Epithelial cell of proximal tubule (primary cell): Measurements from ENCODE around the gene RBM25. TPM values are rescaled to one million over a fixed set of nuclear protein-coding genes. Genes with fewer than 3 reads are reported as not detected.

Experiments
- DNase-seq: peaks from one replicate; pipeline ENCODE4 v3.0.0-alpha.2; 2011; ENCODE audit warnings: low read depth
- H3K4me3 ChIP-seq: 2 replicates; pipeline ENCODE4 v1.5.1; 2011; ENCODE audit warnings: low read depth, mild to moderate bottlenecking, low read length
- CTCF ChIP-seq: conservative IDR thresholded peaks from 2 replicates; pipeline ENCODE4 v1.5.1; 2012; ENCODE audit warnings: low read depth, mild to moderate bottlenecking, low read length
- total RNA-seq: library from RNA; depleted of rRNA; stranded (reverse); fragments of >200 nt; gene quantifications from 2 replicates; pipeline ENCODE4 v1.2.3, GENCODE V29; 2015

The RBM25 gene
- total RNA-seq, 1 donor from 2014 or later: 47.3 TPM

DNA sequence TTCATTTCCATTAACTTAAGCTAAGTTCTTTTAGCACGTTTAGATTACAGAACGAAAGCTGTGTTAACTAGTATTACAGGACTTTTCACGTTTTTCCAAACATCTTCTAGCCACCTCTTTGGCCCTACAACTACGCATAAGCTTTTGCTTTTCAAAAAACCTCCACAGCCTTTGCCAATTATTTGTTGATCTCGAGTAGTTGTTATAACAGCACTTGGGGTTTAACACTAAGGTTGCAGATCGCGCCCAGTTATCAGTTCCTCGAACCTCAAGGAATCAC lies 450 bp upstream of the RBM25 start:
- peak overlapping the region; percentile 87 for H3K4me3 ChIP-seq
- no peak for DNase-seq
- TF ChIP-seq CTCF: no peak

DNA sequence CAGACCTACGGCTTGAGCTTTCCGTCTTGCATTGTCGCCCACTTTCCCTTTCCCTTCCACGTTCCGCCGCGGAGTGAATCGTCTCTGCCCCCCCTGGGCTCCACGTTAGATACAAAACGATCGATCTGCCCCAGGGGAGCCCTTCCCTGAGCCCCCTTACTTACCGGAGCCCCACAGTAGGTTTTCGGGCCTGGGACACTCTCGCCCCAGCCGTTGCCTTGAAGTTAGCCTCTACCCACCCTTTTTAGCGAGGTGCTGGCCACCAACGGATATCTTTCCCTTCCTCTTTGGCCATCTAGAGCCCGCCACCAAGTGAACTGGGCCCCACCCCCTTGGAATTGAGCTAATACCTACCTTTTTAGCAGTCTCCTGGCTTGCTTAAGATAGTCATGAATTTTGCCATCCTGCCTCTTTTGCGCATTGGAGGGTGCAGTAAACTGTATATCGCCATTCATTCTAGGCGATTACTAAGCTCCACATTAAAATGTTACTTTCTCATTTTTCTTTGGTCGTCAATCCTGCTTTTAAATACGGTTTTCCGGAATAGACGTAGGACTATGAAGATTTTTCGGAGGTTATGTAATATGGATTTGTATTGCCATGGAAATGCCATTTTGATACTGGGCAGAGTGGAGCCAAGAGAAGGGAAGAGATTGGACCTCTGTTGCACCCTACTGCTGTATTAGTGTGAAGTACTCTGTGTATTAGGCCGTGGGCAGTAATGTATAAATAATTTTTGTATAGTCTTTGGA lies 764 bp downstream of the RBM25 start:
- H3K4me3 ChIP-seq: peak overlapping the region; percentile 87
- TF ChIP-seq CTCF: no peak
- no peak for DNase-seq

DNA sequence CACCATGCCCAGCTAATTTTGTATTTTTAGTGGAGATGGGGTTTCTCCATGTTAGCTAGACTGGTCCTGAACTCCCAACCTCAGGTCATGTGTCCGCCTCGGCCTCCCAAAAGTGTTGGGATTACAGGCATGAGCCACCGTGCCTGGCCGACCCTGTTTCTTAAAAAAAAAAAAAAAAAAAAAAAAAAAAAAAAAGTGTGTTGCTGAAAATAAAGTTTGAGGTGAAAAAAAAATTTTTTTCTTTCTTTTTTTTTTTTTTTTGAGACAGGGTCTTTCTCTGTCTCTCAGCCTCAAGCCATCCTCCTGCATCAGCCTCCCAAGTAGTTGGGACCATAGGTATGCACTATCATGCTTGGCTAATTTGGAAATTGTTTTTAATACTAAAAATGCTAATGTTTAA lies 11.3 kb downstream of the RBM25 start:
- no peak for TF ChIP-seq CTCF

DNA sequence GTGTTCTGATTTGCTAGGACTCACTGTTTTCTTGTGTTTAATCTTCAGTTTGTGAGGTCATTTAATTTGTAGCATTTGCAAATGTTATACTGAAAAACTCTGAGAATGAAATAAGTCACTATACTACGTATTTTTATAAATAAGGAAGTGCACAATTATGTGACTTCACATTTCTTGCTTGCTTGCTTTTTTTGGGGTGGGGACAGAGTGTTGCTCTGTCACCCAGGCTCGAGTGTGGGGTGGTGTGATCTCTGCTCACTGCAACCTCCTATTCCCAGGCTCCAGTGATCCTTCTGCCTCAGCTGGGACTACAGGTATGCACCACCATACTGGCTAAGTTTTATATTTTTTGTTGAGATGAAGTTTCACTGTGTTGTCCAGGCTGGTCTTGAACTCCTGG lies 32.7 kb downstream of the RBM25 start:
- no peak for TF ChIP-seq CTCF

More for the DNA sequence above, 11.3 kb downstream of the RBM25 start:
- no peak overlapping the region for H3K4me3 ChIP-seq
- no peak for DNase-seq

DNA sequence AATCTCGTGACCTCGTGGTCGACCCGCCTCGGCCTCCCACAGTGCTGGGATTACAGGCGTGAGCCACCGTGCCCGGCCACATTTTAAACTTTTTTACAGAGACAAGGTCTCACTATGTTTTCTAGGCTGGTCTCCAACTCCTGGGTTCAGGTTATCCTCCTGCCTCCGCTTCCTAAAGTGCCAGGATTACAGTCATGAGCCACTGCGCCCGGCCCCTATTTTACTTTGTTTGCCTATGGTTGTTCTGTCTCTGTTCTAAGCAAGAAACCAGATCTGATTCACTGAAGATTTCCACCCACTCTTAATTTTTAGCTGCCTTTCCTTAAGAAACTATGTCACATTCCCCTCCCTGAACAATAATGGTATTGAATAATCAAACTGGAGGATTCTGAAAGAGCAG lies 39.1 kb downstream of the RBM25 start:
- no peak for DNase-seq
- H3K4me3 ChIP-seq: no peak overlapping the region
- no peak for TF ChIP-seq CTCF

More for the DNA sequence above, 32.7 kb downstream of the RBM25 start:
- no peak overlapping the region for H3K4me3 ChIP-seq
- no peak for DNase-seq

DNA sequence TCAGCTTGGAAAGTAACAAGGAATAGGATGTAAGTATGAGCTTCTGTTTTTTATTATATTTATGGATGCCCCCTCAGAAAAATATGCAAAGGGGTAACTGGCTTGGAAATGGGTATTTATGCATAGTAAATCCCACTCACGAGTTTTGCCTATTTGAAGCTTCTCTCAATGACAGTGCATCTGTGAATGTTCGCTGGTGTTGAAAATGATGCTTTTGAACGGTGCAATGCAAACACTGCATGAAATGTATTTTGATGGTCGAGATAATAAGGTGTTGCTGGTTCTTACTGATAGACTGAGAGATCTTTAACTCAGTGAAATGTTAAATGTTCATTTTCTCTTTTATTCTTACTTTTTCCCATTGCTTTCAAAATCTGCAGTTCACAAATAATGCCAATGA lies 42.0 kb downstream of the RBM25 start:
- DNase-seq: no peak
- H3K4me3 ChIP-seq: no peak overlapping the region
- TF ChIP-seq CTCF: no peak

DNA sequence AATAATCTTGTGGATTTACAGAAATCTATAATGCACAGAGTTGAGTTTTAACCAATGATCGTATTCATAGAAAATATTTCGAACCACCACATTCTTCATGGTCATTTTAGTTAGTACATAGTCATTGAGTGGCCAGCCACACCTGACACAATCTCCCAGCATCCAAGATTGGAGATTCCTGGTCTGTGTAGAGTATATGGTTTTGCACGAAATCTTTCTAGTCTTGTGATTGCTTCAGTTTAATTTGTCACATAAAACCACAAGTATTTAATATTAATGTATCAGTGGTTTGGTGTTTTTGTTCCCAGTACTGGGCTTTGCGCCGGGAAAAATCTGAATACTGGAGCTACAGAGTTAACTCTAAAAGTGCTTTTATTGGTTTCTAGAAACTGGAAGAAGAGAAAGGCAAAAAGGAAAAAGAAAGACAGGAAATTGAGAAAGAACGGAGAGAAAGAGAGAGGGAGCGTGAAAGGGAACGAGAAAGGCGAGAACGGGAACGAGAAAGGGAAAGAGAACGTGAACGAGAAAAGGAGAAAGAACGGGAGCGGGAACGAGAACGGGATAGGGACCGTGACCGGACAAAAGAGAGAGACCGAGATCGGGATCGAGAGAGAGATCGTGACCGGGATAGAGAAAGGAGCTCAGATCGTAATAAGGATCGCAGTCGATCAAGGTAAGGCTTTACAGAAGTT lies 44.6 kb downstream of the RBM25 start:
- DNase-seq: no peak
- H3K4me3 ChIP-seq: no peak overlapping the region
- no peak for TF ChIP-seq CTCF
